HEK293T (cell line): ENCODE measurements around the gene BSG.

Source experiments
- BHLHE40 ChIP-seq: fragments of 450-650 bp; IDR thresholded peaks from 2 replicates; pipeline ENCODE4 v1.6.1; 2016; ENCODE audit warnings: mild to moderate bottlenecking, moderate library complexity, borderline replicate concordance
- HDGF ChIP-seq: fragments of 450-650 bp; IDR thresholded peaks from 2 replicates; pipeline ENCODE4 v1.6.1; 2017; ENCODE audit warnings: antibody characterized with exemption, borderline replicate concordance
- SP1 ChIP-seq: fragments of 450-650 bp; IDR thresholded peaks from 2 replicates; pipeline ENCODE4 v1.6.1; 2017
- TF ChIP-seq, protein P1 (sequence below): fragments of 450-650 bp; IDR thresholded peaks from 2 replicates; pipeline ENCODE4 v1.6.1; 2016

DNA sequence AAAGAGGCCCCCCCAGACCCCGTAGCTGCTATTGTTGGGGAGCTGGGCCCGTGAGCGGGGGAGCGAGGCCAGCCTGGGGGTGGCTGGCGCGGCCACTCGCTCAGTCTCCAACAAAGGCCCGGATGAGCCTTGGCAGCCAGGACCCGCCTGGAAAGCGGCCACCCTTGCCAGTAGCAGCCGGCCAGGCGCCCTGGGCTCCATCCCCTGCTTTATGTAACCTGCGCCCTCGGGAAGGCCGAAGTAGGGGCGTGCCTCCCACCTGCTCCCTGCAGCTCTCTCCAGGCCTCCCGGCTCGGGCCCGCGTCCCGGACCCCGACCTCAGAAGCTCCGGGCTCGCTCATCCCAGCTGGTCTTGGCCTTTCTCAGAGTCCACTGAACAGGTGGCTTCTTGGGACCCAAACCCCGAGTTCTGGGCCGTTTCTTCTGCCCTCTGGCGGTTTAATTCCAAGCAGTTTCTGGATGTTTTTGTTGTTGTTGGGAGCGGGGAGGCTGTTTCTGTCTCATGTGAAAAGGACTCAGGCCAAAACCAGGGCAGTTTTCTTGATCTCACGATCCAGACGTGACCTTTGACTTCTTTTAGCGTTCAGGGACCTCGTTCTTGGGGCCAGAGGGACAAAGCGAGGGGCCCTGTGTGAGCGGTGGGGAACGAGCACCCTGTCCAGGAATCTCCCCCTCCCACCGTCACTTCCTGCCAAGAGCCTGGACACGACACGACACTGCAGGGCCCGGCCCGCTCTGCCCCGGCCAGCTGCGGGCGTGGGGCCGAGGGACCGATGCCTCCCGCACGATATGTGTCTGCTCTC lies 39.6 kb upstream of the BSG start:
- TF ChIP-seq HDGF (no peak), BHLHE40 (no peak), SP1 (no peak)
- TF ChIP-seq, protein P1, sequence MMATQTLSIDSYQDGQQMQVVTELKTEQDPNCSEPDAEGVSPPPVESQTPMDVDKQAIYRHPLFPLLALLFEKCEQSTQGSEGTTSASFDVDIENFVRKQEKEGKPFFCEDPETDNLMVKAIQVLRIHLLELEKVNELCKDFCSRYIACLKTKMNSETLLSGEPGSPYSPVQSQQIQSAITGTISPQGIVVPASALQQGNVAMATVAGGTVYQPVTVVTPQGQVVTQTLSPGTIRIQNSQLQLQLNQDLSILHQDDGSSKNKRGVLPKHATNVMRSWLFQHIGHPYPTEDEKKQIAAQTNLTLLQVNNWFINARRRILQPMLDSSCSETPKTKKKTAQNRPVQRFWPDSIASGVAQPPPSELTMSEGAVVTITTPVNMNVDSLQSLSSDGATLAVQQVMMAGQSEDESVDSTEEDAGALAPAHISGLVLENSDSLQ = no peak
